Left ventricle myocardium inferior (tissue), 1 donor: Measurements from ENCODE around the gene ZSCAN5C. TPM values are rescaled to one million over a fixed set of nuclear protein-coding genes. Genes with fewer than 3 reads are reported as not detected.
A peak's percentile ranks its signal among the peaks of the same experiment; 100 is the strongest.

Source experiments
- DNase-seq: peaks from one replicate; pipeline ENCODE4 v3.0.0-alpha.2; 2020
- H3K27ac ChIP-seq: fragments of 200-600 bp; replicated peaks from 2 replicates; pipeline ENCODE4 v1.8.0; 2021
- H3K27me3 ChIP-seq: fragments of 200-600 bp; 2 replicates; pipeline ENCODE4 v1.8.0; 2021; ENCODE audit warnings: low read depth
- H3K36me3 ChIP-seq: fragments of 200-600 bp; 2 replicates; pipeline ENCODE4 v1.8.0; 2021
- H3K4me1 ChIP-seq: fragments of 200-600 bp; 2 replicates; pipeline ENCODE4 v1.8.0; 2021
- H3K4me3 ChIP-seq: fragments of 200-600 bp; 2 replicates; pipeline ENCODE4 v1.8.0; 2021; ENCODE audit warnings: mild to moderate bottlenecking, moderate library complexity
- H3K9me3 ChIP-seq: fragments of 200-600 bp; replicated peaks from 2 replicates; pipeline ENCODE4 v1.8.0; 2021
- CTCF ChIP-seq: fragments of 200-600 bp; IDR thresholded peaks from 2 replicates; pipeline ENCODE4 v1.8.0; 2021; ENCODE audit warnings: antibody characterized with exemption, mild to moderate bottlenecking, borderline replicate concordance
- intact Hi-C: fragments of 100-400 bp; cut with micrococcal nuclease; formaldehyde crosslinking; loops from one replicate; pipeline ENCODE4 v1.11.0; 2022
- long read RNA-seq: library from polyadenylated mRNA; unstranded; transcript quantifications from one replicate; pipeline ENCODE4 v2.0.0, GENCODE V29; 2021
- total RNA-seq: library from RNA; stranded (reverse); fragmentation: NEBNext Ultra II Directional; extraction: Animal tissue kit (Norgen Biotek cat#: 25700); gene quantifications from one replicate; pipeline ENCODE4 v1.2.1, GENCODE V29; 2021
- donor health status: DM: no; HTN: yes; CAD: no; lungs with severe emphysema.

Gene ZSCAN5C
- not detected for total RNA-seq
- long read RNA-seq = 0 reads

- no peak for TF ChIP-seq CTCF
- Histone ChIP-seq H3K27me3 (peaks cover 18% of the 10 kb centered on the region), H3K4me3 (no peak within 1 kb of the TSS), H3K4me1 (no peaks in the 10 kb centered on the region), H3K36me3 (no peaks in the 10 kb centered on the region), H3K9me3 (no peaks in the 10 kb centered on the region), H3K27ac (no peak within 1 kb of the TSS)
- DNase-seq = no peak
- intact Hi-C loops = no loop called here
Measured at GRCh38 chr19:56201973-56202372, at the start of gene ZSCAN5C. ZSCAN5C (plus strand) TSS chr19:56202273; CDS start chr19:56205914, 3,641 bp downstream.

GRCh38 chr19:56152644-56153043 is 49.4 kb upstream of the ZSCAN5C start:
- TF ChIP-seq CTCF = no peak
- no peaks in the 10 kb centered on the region for H3K27me3 ChIP-seq
- intact Hi-C loops = no loop called here
- H3K27ac ChIP-seq = peak overlapping the region; percentile 34
- peaks cover 28% of the 10 kb centered on the region for H3K36me3 ChIP-seq
- H3K4me1 ChIP-seq = peaks cover 36% of the 10 kb centered on the region
- H3K9me3 ChIP-seq = no peaks in the 10 kb centered on the region
- DNase-seq = no peak
- no peak overlapping the region for H3K4me3 ChIP-seq

GRCh38 chr19:56153507-56153906 is 48.6 kb upstream of the ZSCAN5C start:
- Histone ChIP-seq H3K4me3 (no peak overlapping the region), H3K36me3 (peaks cover 25% of the 10 kb centered on the region), H3K9me3 (no peaks in the 10 kb centered on the region), H3K27me3 (no peaks in the 10 kb centered on the region), H3K27ac (peak overlapping the region; percentile 34), H3K4me1 (peaks cover 36% of the 10 kb centered on the region)
- no peak for TF ChIP-seq CTCF
- intact Hi-C loops = no loop called here
- DNase-seq = no peak

GRCh38 chr19:56155124-56155687 is 46.9 kb upstream of the ZSCAN5C start:
- H3K36me3 ChIP-seq = peaks cover 33% of the 10 kb centered on the region
- no peaks in the 10 kb centered on the region for H3K27me3 ChIP-seq
- DNase-seq = no peak
- peak; percentile 58 for TF ChIP-seq CTCF
- peak overlapping the region; percentile 83 for H3K27ac ChIP-seq
- H3K4me1 ChIP-seq = peaks cover 30% of the 10 kb centered on the region
- H3K9me3 ChIP-seq = no peaks in the 10 kb centered on the region
- H3K4me3 ChIP-seq = no peak overlapping the region
- intact Hi-C loops = no loop called here

- H3K27me3 ChIP-seq = no peaks in the 10 kb centered on the region
- H3K27ac ChIP-seq = peak overlapping the region; percentile 83
- H3K9me3 ChIP-seq = no peaks in the 10 kb centered on the region
- TF ChIP-seq CTCF = no peak
- DNase-seq = peak; percentile 38
- peaks cover 35% of the 10 kb centered on the region for H3K36me3 ChIP-seq
- no peak overlapping the region for H3K4me3 ChIP-seq
- peaks cover 26% of the 10 kb centered on the region for H3K4me1 ChIP-seq
- intact Hi-C loops = no loop called here
Measured at GRCh38 chr19:56156768-56157167, 45.3 kb upstream of the ZSCAN5C start.
